Bronchial epithelial cell (primary cell): Measurements from ENCODE around the gene PDSS1. TPM values are rescaled to one million over a fixed set of nuclear protein-coding genes. Genes with fewer than 3 reads are reported as not detected.

Experiments used
- DNase-seq: peaks from one replicate; pipeline ENCODE4 v3.0.0-alpha.2; 2010; ENCODE audit warnings: low read depth
- FAIRE-seq: peaks from 2 replicates; lab custom pipeline; 2011; peaks lifted over from hg19 to GRCh38; lab: Jason Lieb, UNC
- H3K27me3 ChIP-seq: 2 replicates; pipeline ENCODE4 v1.5.1; 2011; ENCODE audit warnings: low read length; ENCODE audit not compliant: control insufficient read depth, insufficient read depth
- H3K36me3 ChIP-seq: 2 replicates; pipeline ENCODE4 v1.5.1; 2011; ENCODE audit warnings: low read length; ENCODE audit not compliant: control insufficient read depth, insufficient read depth
- H3K4me3 ChIP-seq: 2 replicates; pipeline ENCODE4 v1.5.1; 2011; ENCODE audit warnings: mild to moderate bottlenecking, low read depth, low read length, control low read depth
- total RNA-seq: library from RNA; depleted of rRNA; stranded (reverse); fragments of >200 nt; gene quantifications from 2 replicates; pipeline ENCODE4 v1.2.1, GENCODE V29; 2014
- TF ChIP-seq, protein P1 (sequence below): IDR thresholded peaks from 2 replicates; pipeline ENCODE4 v1.5.1; 2011; ENCODE audit warnings: mild to moderate bottlenecking, moderate library complexity, low read length, control low read depth, inconsistent platforms; ENCODE audit not compliant: insufficient read depth, severe bottlenecking

Gene PDSS1
- total RNA-seq, 1 donor from 2014 or later = 6.1 TPM

DNA sequence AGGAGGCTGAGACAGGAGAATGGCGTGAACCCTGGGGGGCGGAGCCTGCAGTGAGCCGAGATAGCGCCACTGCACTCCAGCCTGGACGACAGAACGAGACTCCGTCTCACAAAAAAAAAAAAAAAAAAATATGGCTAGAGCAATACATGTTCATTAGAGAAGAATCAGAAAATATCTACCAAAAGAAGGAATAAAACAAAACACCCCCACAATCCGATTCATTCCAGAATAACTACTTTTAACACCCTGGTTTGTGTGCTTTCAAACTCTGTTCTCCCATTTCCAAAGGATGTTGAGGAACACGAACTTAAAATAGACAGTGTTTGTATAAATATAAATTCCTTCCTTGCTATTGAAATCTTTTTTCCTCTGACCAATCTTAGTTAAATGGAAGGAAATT, 6.5 kb downstream of the PDSS1 start:
- FAIRE-seq (no peak), DNase-seq (no peak)
- H3K36me3 ChIP-seq = peaks cover 9% of the 10 kb centered on the region
- no peak overlapping the region for H3K4me3 ChIP-seq
- no peaks in the 10 kb centered on the region for H3K27me3 ChIP-seq
- TF ChIP-seq, protein P1, sequence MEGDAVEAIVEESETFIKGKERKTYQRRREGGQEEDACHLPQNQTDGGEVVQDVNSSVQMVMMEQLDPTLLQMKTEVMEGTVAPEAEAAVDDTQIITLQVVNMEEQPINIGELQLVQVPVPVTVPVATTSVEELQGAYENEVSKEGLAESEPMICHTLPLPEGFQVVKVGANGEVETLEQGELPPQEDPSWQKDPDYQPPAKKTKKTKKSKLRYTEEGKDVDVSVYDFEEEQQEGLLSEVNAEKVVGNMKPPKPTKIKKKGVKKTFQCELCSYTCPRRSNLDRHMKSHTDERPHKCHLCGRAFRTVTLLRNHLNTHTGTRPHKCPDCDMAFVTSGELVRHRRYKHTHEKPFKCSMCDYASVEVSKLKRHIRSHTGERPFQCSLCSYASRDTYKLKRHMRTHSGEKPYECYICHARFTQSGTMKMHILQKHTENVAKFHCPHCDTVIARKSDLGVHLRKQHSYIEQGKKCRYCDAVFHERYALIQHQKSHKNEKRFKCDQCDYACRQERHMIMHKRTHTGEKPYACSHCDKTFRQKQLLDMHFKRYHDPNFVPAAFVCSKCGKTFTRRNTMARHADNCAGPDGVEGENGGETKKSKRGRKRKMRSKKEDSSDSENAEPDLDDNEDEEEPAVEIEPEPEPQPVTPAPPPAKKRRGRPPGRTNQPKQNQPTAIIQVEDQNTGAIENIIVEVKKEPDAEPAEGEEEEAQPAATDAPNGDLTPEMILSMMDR = no peak

GRCh38 chr10:26706206-26706605, 8.7 kb downstream of the PDSS1 start:
- no peaks in the 10 kb centered on the region for H3K27me3 ChIP-seq
- DNase-seq = no peak
- no peak overlapping the region for H3K4me3 ChIP-seq
- TF ChIP-seq, protein P1 = no peak
- FAIRE-seq = no peak
- peaks cover 10% of the 10 kb centered on the region for H3K36me3 ChIP-seq

GRCh38 chr10:26706936-26707335, 9.4 kb downstream of the PDSS1 start:
- DNase-seq = no peak
- peak; percentile 72 for FAIRE-seq
- Histone ChIP-seq H3K36me3 (peaks cover 10% of the 10 kb centered on the region), H3K4me3 (no peak overlapping the region), H3K27me3 (no peaks in the 10 kb centered on the region)
- TF ChIP-seq, protein P1 = no peak

DNA sequence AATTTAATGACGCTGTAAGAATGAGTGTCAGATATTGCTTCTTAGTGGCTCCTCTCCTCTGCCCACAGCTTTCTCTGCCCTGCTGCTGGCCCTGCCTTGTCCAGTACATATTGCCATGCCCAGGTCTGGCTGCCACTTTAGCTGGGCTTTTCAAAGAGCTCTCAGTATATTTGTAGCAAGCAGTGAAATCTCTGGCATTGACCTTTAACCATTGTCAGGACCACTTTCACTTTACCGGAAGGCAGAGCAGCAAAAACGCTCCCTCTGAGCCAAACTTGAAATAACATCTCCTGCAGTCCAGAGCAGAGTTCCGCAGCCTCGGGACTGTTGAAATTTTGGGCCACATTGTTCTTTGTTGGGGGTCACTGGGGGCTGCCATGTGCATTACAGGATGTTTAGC, 13.8 kb downstream of the PDSS1 start:
- Histone ChIP-seq H3K36me3 (peaks cover 8% of the 10 kb centered on the region), H3K27me3 (no peaks in the 10 kb centered on the region), H3K4me3 (no peak overlapping the region)
- TF ChIP-seq, protein P1 = no peak
- no peak for FAIRE-seq
- DNase-seq = no peak

DNA sequence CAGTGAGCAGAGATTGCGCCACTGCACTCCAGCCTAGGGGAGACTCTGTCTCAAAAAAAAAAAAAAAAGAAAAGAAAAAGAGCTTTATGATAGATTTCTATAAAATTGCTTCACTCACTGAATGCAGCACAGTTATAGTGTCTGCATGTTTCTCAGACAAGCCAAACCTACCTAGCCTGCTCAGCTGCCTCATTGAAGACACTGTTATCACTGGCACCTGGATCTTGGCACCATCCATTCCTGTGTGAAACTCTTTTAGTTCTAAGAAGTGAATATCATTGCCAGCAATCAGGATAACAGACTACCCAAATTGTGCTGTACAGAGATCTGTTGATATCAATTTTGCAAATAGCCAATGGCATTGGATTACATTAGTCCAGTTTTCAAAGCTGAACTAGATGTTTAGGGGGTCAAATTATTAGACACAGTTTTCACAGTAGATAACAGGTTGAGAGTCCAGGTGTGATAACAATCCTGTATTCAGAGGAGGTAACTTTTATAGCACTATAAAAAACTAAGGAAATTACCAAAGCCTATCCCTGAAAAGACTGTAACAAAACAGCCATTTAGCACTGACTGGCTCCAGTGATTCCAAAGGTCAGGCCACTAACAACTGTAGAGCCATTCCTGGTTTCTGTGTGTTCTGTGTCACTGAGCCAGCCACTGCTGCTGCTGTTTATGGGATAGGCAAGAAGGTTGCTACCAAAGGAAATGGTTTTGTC, 17.1 kb downstream of the PDSS1 start:
- TF ChIP-seq, protein P1 = no peak
- no peak overlapping the region for H3K4me3 ChIP-seq
- FAIRE-seq (no peak), DNase-seq (no peak)
- H3K27me3 ChIP-seq = no peaks in the 10 kb centered on the region
- peaks cover 4% of the 10 kb centered on the region for H3K36me3 ChIP-seq

- no peak for FAIRE-seq
- DNase-seq = no peak
- Histone ChIP-seq H3K27me3 (no peaks in the 10 kb centered on the region), H3K36me3 (peaks cover 4% of the 10 kb centered on the region), H3K4me3 (no peak overlapping the region)
- TF ChIP-seq, protein P1 = no peak
Measured at GRCh38 chr10:26715137-26715487, 17.6 kb downstream of the PDSS1 start.
